LNCaP clone FGC (cell line): ENCODE measurements around the gene CHD3.
A peak's percentile ranks its signal among the peaks of the same experiment; 100 is the strongest.

Experiments used
- DNase-seq: peaks from one replicate; pipeline ENCODE4 v3.0.0-alpha.2; 2011; ENCODE audit warnings: low read depth
- H3K4me3 ChIP-seq: 2 replicates; pipeline ENCODE4 v1.5.1; 2011; ENCODE audit warnings: mild to moderate bottlenecking, low read depth, low read length, control low read depth
- TF ChIP-seq, protein P1 (sequence below): IDR thresholded peaks from 2 replicates; pipeline ENCODE4 v1.5.1; 2012; ENCODE audit warnings: mild to moderate bottlenecking; ENCODE audit not compliant: control insufficient read depth, insufficient read depth; ENCODE audit errors: extremely low read depth

Gene CHD3

GRCh38 chr17:7930841-7931631 lies 42.4 kb downstream of the CHD3 start:
- TF ChIP-seq, protein P1, sequence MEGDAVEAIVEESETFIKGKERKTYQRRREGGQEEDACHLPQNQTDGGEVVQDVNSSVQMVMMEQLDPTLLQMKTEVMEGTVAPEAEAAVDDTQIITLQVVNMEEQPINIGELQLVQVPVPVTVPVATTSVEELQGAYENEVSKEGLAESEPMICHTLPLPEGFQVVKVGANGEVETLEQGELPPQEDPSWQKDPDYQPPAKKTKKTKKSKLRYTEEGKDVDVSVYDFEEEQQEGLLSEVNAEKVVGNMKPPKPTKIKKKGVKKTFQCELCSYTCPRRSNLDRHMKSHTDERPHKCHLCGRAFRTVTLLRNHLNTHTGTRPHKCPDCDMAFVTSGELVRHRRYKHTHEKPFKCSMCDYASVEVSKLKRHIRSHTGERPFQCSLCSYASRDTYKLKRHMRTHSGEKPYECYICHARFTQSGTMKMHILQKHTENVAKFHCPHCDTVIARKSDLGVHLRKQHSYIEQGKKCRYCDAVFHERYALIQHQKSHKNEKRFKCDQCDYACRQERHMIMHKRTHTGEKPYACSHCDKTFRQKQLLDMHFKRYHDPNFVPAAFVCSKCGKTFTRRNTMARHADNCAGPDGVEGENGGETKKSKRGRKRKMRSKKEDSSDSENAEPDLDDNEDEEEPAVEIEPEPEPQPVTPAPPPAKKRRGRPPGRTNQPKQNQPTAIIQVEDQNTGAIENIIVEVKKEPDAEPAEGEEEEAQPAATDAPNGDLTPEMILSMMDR = no peak
- DNase-seq = no peak
- peak overlapping the region; percentile 93 for H3K4me3 ChIP-seq

GRCh38 chr17:7931709-7932482 lies 43.3 kb downstream of the CHD3 start, which contains the start of the genes CNTROB and TRAPPC1:
Gene CNTROB (plus strand): TSS chr17:7932206. CDS start chr17:7933080, 874 bp downstream.
Gene TRAPPC1 (minus strand): TSS chr17:7931946. CDS start chr17:7931829, 117 bp downstream.
- DNase-seq = peak; percentile 96
- TF ChIP-seq, protein P1 = no peak
- peak within 1 kb of the TSS; percentile 93 for H3K4me3 ChIP-seq

- TF ChIP-seq, protein P1 = no peak
- DNase-seq = no peak
- peak overlapping the region; percentile 93 for H3K4me3 ChIP-seq
Observed at GRCh38 chr17:7932483-7932891, 43.9 kb downstream of the CHD3 start.

GRCh38 chr17:7932949-7933348 lies 44.4 kb downstream of the CHD3 start:
- DNase-seq = no peak
- TF ChIP-seq, protein P1 = peak; percentile 16; the same call in 1 of the 2 replicates
- peak overlapping the region; percentile 93 for H3K4me3 ChIP-seq

DNA sequence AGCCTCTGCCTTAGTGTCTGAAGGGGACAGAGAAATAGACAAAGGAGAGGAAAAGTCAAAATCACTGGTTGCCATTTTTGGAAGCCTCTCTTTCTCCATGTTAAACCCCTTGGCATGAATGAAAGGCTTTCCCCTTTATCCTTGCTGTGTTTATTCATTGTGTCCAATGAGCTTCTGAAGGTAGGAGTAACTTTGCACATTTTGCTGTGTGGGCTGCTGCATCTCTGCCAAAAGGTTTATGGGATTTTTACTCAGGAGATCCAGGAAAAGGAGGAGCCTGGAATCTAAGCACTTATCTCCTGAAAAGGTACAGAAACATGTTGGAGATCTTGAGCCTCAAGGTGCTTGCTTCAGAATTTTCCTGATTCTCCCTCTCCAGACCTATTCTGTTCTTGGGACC lies 47.3 kb downstream of the CHD3 start:
- no peak for DNase-seq
- no peak overlapping the region for H3K4me3 ChIP-seq
- TF ChIP-seq, protein P1 = no peak

- TF ChIP-seq, protein P1 = no peak
- DNase-seq = no peak
- no peak overlapping the region for H3K4me3 ChIP-seq
Observed at GRCh38 chr17:7940034-7940433, 51.4 kb downstream of the CHD3 start.
